Kidney (tissue), 14 donors: ENCODE results near the gene ADGRL1. TPM values are rescaled to one million over a fixed set of nuclear protein-coding genes. Genes with fewer than 3 reads are reported as not detected.
"Not testable (repeated sequence)": the region's sequence is repeated elsewhere in the genome, so short reads cannot be mapped to it uniquely, and the experiment has no call there.

Source experiments
- DNase-seq, 5 donors: peaks; one replicate each; pipeline ENCODE4 v3.0.0-alpha.2; 2013 to 2020
- FAIRE-seq: peaks from 2 replicates; lab custom pipeline; 2012; peaks lifted over from hg19 to GRCh38; lab: Jason Lieb, UNC
- H3K27ac ChIP-seq, 2 donors: one replicate each; pipeline ENCODE4 v1.7.0; 2013; ENCODE audit warnings: low read depth in 2 of 2, low read length in 2 of 2, inconsistent platforms in 1 of 2
- H3K27me3 ChIP-seq: one replicate; pipeline ENCODE4 v1.7.1; 2013; ENCODE audit warnings: low read length, inconsistent platforms; ENCODE audit not compliant: control insufficient read depth, insufficient read depth
- H3K36me3 ChIP-seq, 3 donors: one replicate each; pipeline versions ENCODE4 v1.7.0 to v1.7.1; 2013; ENCODE audit warnings: low read length in 3 of 3, control low read depth in 1 of 3, inconsistent platforms in 1 of 3; ENCODE audit not compliant: insufficient read depth in 3 of 3, control insufficient read depth in 2 of 3
- H3K4me1 ChIP-seq, 3 donors: one replicate each; pipeline versions ENCODE4 v1.7.0 to v1.7.1; 2013; ENCODE audit warnings: low read length in 3 of 3, inconsistent platforms in 1 of 3, low read depth in 1 of 3; ENCODE audit not compliant: control insufficient read depth in 2 of 3, insufficient read depth in 2 of 3
- H3K4me3 ChIP-seq, 3 donors: one replicate each; pipeline versions ENCODE4 v1.7.0 to v1.8.1; 2013; ENCODE audit warnings: low read length in 3 of 3, control low read depth in 1 of 3, inconsistent platforms in 1 of 3
- H3K9ac ChIP-seq, 3 donors: one replicate each; pipeline versions ENCODE4 v1.7.0 to v1.7.1; 2013; ENCODE audit warnings: low read length in 3 of 3, control low read depth in 1 of 3, inconsistent platforms in 1 of 3
- H3K9me3 ChIP-seq, 3 donors: one replicate each; pipeline versions ENCODE4 v1.7.0 to v1.7.1; 2013; ENCODE audit warnings: low read length in 3 of 3, control low read depth in 1 of 3, inconsistent platforms in 1 of 3; ENCODE audit not compliant: control insufficient read depth in 2 of 3, insufficient read depth in 1 of 3
- intact Hi-C: fragments of 100-400 bp; cut with DNase I; formaldehyde crosslinking; loops from one replicate; pipeline ENCODE4 v1.11.1; 2022
- polyA plus RNA-seq: library from polyadenylated mRNA; stranded (reverse); fragments of 350-450 nt; fragmentation: Illumina TruSeq; extraction: RNeasy Lipid Tissue Mini Kit (QIAGEN cat#74804); gene quantifications from one replicate; pipeline ENCODE4 v1.2.3, GENCODE V29; 2014; ENCODE audit warnings: low read depth, low replicate concordance; ENCODE audit not compliant: insufficient read depth
- total RNA-seq: library from RNA; stranded (reverse); fragmentation: NEBNext Ultra II Directional; extraction: Animal tissue kit (Norgen Biotek cat#: 25700); gene quantifications from one replicate; pipeline ENCODE4 v1.2.1, GENCODE V29; 2021
- TF ChIP-seq, protein P1 (sequence below): IDR thresholded peaks from 3 replicates; pipeline ENCODE4 v1.5.1; 2012; ENCODE audit warnings: mild to moderate bottlenecking, moderate library complexity, borderline replicate concordance; ENCODE audit not compliant: insufficient read depth; ENCODE audit errors: extremely low read depth
- donor health status: control.
- donor health status: control.
- donor health status: control.
- donor health status: control.
- donor health status: control.
- donor health status: DM: yes; HTN: yes; CAD: no.
- donor health status: Normal renal cell carcinoma (clear cell type).

The ADGRL1 gene
- total and polyA plus RNA-seq, 2 donors from 2014 or later = 6.3 to 30.2 TPM

DNA sequence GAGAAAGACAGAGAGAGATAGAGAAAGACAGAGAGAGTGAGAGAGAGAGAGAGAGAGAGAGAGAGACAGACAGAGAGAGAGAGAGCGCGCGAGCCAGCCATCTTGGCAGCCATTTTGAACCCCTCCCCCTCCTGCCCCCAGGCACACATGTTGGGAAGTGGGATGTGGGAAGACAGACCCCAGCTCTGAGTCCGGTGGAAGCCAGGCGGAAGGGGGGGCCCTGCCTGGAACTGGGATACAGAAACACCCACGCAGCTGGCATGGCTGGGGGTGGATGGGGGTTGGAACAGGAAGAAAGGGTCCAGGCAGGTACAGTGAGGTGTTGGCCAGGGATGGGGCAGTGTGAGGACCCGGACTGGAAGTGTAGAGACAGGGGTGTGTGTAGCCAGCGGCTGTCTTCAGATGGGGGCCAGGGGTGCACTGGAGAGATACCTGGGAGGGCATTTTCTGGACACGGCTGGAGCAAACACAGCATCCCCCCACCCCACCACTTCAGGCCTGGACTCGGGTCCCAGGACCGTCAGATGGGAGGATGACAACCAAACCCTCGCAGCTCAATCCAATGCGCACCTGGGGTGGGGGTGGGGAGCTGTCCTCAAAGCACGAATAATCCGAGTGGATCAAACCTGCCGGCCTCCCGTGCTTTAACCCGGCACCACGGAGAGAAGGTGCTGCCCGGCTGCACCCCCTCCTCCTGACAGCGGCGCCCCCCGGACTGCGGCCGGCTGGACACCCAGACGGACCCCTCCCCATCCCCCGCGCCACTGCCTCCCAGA, 1.1 kb downstream of the ADGRL1 start:
- H3K4me1 ChIP-seq, FAIRE-seq, H3K36me3 ChIP-seq, H3K27ac ChIP-seq, H3K27me3 ChIP-seq, H3K9me3 ChIP-seq: not testable (repeated sequence)
- Histone ChIP-seq H3K4me3 (peak overlapping the region; percentile 41 to 44 (median 42)), H3K9ac (peak overlapping the region in 1 of 3 donors; percentile 5)
- intact Hi-C loops = loop anchor here (10.0 kb wide), 1 partner anchor 140 kb away; no protein-coding TSS in a partner anchor
- DNase-seq = peak in 4 of 5 donors; percentile 34 to 77 (median 58)

DNA sequence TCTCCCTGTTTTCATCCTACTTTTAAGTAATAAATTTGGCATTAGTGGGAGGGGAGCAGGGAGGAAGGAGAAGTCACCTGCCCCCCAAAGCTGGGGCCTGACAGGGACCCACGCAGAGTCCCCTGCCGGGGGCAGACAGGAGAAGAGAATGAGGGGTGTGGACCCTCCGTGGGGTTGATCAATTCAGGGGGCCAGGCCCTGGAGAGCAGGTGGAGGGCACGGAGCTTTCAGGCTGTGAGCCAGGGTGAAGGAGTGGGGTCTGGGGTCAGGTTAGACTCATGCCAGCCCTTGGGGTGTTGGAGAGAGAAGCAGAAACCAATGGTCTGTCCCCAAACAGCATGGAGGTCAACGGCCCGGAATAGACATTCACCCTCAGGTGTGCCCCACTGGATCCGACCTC, 1.8 kb downstream of the ADGRL1 start:
- FAIRE-seq, H3K9me3 ChIP-seq, H3K4me1 ChIP-seq, H3K36me3 ChIP-seq, H3K9ac ChIP-seq, H3K27ac ChIP-seq, H3K27me3 ChIP-seq: not testable (repeated sequence)
- peak in 1 of 5 donors; percentile 53 for DNase-seq
- intact Hi-C loops = loop anchor here (10.0 kb wide), 1 partner anchor 141 kb away; no protein-coding TSS in a partner anchor
- H3K4me3 ChIP-seq = peak overlapping the region in 1 of 3 donors; percentile 36

DNA sequence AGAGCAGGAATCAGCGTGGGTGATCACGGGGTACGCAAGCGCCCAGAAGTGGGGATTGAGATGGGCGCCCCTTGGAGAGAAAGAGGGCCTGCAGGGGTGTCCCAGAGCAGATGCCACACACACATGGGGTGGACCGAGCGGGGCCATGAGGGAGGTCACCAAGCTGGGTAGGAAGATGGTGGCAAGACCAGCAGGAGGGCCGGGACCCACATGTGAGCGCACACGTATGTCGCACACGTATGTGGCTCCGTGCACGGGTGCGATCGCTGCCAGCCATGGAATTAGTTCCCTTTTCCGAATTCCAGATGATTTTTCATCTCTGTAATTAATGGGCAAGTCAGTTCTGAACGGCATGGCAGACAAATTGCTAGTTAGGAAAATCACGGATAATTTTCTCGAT, 2.2 kb downstream of the ADGRL1 start:
- not testable (repeated sequence) for H3K4me3 ChIP-seq, H3K36me3 ChIP-seq, FAIRE-seq, H3K9ac ChIP-seq, H3K4me1 ChIP-seq, H3K9me3 ChIP-seq, H3K27me3 ChIP-seq, H3K27ac ChIP-seq
- peak in 1 of 5 donors; percentile 52 for DNase-seq
- intact Hi-C loops = loop anchor here (10.0 kb wide), 1 partner anchor 141 kb away; no protein-coding TSS in a partner anchor

DNA sequence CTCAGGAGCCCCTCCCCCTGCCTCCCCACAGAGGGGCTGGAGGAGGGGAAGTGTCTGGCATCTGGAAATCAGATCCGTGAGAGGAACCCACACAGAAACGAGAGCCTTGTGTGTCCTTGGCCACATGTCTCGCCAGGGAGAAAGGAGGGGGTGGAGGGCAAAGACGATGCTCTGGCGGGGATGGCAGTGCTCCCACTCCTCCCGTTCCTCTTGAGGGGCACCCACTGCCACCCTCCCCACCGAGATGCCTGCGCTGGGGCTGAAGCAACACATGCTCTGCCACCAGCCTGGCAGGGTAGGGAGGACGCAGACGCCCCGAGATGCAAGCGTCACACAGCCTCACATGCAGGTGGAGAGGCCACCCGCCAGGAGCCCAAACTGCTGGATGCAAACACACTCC, 2.8 kb downstream of the ADGRL1 start:
- DNase-seq (peak in 2 of 5 donors; percentile 45 to 69), FAIRE-seq (no peak)
- no peaks in the 10 kb centered on the region for H3K36me3 ChIP-seq
- H3K9ac ChIP-seq = no peak overlapping the region
- no peak overlapping the region for H3K4me3 ChIP-seq
- peaks cover 0 to 4% (median 0%) of the 10 kb centered on the region in 3 donors for H3K4me1 ChIP-seq
- H3K27ac ChIP-seq = no peak overlapping the region
- intact Hi-C loops = loop anchor here (10.0 kb wide), 1 partner anchor 142 kb away; no protein-coding TSS in a partner anchor
- TF ChIP-seq, protein P1, sequence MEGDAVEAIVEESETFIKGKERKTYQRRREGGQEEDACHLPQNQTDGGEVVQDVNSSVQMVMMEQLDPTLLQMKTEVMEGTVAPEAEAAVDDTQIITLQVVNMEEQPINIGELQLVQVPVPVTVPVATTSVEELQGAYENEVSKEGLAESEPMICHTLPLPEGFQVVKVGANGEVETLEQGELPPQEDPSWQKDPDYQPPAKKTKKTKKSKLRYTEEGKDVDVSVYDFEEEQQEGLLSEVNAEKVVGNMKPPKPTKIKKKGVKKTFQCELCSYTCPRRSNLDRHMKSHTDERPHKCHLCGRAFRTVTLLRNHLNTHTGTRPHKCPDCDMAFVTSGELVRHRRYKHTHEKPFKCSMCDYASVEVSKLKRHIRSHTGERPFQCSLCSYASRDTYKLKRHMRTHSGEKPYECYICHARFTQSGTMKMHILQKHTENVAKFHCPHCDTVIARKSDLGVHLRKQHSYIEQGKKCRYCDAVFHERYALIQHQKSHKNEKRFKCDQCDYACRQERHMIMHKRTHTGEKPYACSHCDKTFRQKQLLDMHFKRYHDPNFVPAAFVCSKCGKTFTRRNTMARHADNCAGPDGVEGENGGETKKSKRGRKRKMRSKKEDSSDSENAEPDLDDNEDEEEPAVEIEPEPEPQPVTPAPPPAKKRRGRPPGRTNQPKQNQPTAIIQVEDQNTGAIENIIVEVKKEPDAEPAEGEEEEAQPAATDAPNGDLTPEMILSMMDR = no peak
- no peaks in the 10 kb centered on the region for H3K9me3 ChIP-seq
- H3K27me3 ChIP-seq = no peaks in the 10 kb centered on the region

DNA sequence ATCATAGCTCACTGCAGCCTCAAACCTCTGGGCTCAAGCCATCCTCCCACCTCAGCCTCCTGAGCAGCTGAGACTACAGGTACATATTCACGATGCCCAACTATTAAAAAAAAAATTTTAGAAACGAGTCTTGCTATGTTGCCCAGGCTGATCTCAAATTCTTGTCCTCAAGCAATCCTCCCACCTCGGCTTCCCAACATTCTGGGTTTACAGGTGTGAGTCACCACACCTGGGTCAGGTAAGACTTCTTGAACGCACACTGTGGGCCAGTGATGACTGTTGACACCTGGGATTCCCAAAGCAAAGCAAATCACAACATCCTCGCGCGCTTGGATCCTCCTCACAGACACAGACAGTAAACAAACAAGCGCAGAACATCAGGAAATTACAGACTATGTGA, 4.5 kb downstream of the ADGRL1 start:
- intact Hi-C loops = loop anchor here (10.0 kb wide), 1 partner anchor 143 kb away; no protein-coding TSS in a partner anchor
- H3K9me3 ChIP-seq, H3K27ac ChIP-seq, H3K36me3 ChIP-seq, H3K4me1 ChIP-seq, FAIRE-seq, DNase-seq, H3K4me3 ChIP-seq, H3K9ac ChIP-seq, H3K27me3 ChIP-seq: not testable (repeated sequence)

DNA sequence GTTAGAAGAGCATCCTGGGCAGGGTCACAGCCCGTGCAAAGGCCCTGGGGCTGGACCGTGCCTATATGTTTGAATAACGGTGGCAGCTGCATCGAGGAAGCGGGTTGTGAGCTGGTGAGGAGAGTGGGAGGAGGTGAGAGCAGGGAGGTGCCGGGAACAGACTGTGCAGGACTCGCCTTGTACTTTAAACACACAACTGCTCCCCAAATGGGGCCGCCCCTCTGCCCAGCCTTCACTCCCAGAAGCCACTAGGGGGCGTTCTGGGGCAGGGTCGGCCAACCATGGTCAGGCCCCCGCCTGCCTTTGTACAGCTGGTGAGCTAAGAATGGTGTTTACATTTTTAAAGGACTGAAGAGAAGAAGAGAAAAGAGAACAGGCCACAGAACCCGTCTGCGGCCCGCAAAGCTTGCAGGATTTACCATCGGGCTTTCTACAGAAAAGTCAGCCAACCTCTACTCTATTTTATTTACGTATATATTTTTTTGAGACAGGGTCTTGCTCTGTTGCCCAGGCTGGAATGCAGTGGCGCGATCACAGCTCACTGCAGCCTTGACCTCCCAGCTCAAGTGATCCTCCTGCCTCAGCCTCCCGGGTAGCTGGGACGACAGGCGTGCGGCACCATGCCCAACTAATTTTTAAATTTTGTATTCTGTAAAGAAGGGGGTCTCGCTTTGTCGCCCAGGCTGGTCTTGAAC, 5.7 kb downstream of the ADGRL1 start:
- H3K9me3 ChIP-seq, H3K27me3 ChIP-seq, H3K4me3 ChIP-seq, H3K27ac ChIP-seq, H3K4me1 ChIP-seq, FAIRE-seq, H3K9ac ChIP-seq, H3K36me3 ChIP-seq: not testable (repeated sequence)
- intact Hi-C loops = loop anchor here (10.0 kb wide), 1 partner anchor 145 kb away; no protein-coding TSS in a partner anchor
- peak in 2 of 5 donors; percentile 55 to 64 for DNase-seq
